Gastrocnemius medialis (tissue), 4 donors: Measurements from ENCODE around the gene SMCHD1. TPM values are rescaled to one million over a fixed set of nuclear protein-coding genes. Genes with fewer than 3 reads are reported as not detected.

ENCODE experiments used
- ATAC-seq, 2 donors: fragments of 150-250 bp; one replicate each; pipeline ENCODE4 v1.9.1; 2016
- DNase-seq, 2 donors: peaks; one replicate each; pipeline ENCODE4 v3.0.0-alpha.2; 2019
- H3K27ac ChIP-seq, 4 donors: fragments of 200-600 bp; sonication (generic); 1 replicate in 1 of 4; 2 replicates in 3 of 4; pipeline ENCODE4 v1.5.1; 2016 to 2018; ENCODE audit warnings: mild to moderate bottlenecking in 2 of 4, moderate library complexity in 1 of 4
- H3K27me3 ChIP-seq, 3 donors: fragments of 200-600 bp; sonication (generic) in 2 of 3; 1 replicate in 1 of 3; 2 replicates in 2 of 3; pipeline versions ENCODE4 v1.5.1 to v1.6.0; 2016 to 2019; ENCODE audit warnings: mild to moderate bottlenecking in 1 of 3, moderate library complexity in 1 of 3
- H3K36me3 ChIP-seq, 2 donors: fragments of 200-600 bp; sonication (generic) in 1 of 2; one replicate each; pipeline ENCODE4 v1.5.1; 2017 to 2018
- H3K4me1 ChIP-seq, 2 donors: fragments of 200-600 bp; sonication (generic) in 1 of 2; one replicate each; pipeline ENCODE4 v1.5.1; 2016 to 2017; ENCODE audit warnings: mild to moderate bottlenecking in 2 of 2
- H3K4me3 ChIP-seq, 4 donors: fragments of 200-600 bp; sonication (generic) in 3 of 4; 1 replicate in 1 of 4; 2 replicates in 3 of 4; pipeline ENCODE4 v1.5.1; 2016 to 2019; ENCODE audit warnings: mild to moderate bottlenecking in 2 of 4
- H3K9me3 ChIP-seq, 3 donors: fragments of 200-600 bp; sonication (generic) in 2 of 3; 1 replicate in 1 of 3; 2 replicates in 2 of 3; pipeline ENCODE4 v1.5.1; 2016 to 2019
- POLR2A ChIP-seq, 2 donors: fragments of 450-650 bp; IDR thresholded peaks; one replicate each; pipeline ENCODE4 v1.6.1; 2017; ENCODE audit warnings: antibody characterized with exemption in 2 of 2, mild to moderate bottlenecking in 2 of 2, moderate library complexity in 2 of 2
- in situ Hi-C, 4 donors: fragments of 200-750 bp; cut with MboI; loops; one replicate each; pipeline versions ENCODE4 v1.15.0 to v1.8.0; 2017; ENCODE audit warnings: low sequenced_read_pairs in 4 of 4
- intact Hi-C: fragments of 100-400 bp; cut with DNase I; formaldehyde crosslinking; loops from one replicate; pipeline ENCODE4 v1.15.1; 2023; ENCODE audit warnings: low total_unique reads
- total RNA-seq, 4 donors: library from RNA; depleted of rRNA; stranded (reverse); fragments of >200 nt; gene quantifications; one replicate each; pipeline versions ENCODE4 v1.1.0 to v1.2.3, GENCODE V29; 2016
- TF ChIP-seq, protein P1 (sequence below), 5 experiments: fragments of 450-650 bp in 3 of 5; fragments of 200-600 bp in 2 of 5; sonication (generic) in 2 of 5; IDR thresholded peaks in 4 of 5; conservative IDR thresholded peaks in 1 of 5; 1 replicate in 4 of 5; 2 replicates in 1 of 5; pipeline ENCODE4 v1.5.1; 2016 to 2019; ENCODE audit warnings: antibody characterized with exemption in 5 of 5, mild to moderate bottlenecking in 3 of 5, moderate library complexity in 3 of 5

The SMCHD1 gene
- total RNA-seq, 4 donors from 2014 or later = 16.2 to 43.6 (median 22.7) TPM

DNA sequence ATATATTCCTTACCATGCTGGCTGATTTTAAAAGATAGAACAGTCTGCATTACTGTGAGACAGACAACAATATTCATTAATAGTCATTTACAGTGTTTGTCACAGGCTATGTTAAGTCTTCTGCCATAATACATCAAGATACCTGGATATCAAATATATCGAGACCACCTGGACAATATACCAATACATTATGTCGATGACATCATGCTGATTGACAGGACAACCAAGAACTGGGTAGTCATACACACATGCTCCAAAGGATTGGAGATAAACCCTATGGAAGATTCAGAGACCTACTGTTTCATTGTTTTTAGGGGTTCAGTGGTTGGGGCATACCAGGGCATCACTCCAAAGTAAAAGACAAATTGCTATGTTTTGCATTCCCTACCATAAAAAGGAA lies 26.5 kb upstream of the SMCHD1 start:
- Histone ChIP-seq H3K27ac (no peak overlapping the region), H3K27me3 (no peaks in the 10 kb centered on the region), H3K4me1 (no peaks in the 10 kb centered on the region), H3K36me3 (no peaks in the 10 kb centered on the region), H3K4me3 (no peak overlapping the region), H3K9me3 (no peaks in the 10 kb centered on the region)
- ATAC-seq = no peak
- in situ Hi-C loops (no loop called here), intact Hi-C loops (no loop called here)
- no peak for TF ChIP-seq POLR2A (IDR thresholded peaks at IDR 0.05)
- TF ChIP-seq, protein P1, sequence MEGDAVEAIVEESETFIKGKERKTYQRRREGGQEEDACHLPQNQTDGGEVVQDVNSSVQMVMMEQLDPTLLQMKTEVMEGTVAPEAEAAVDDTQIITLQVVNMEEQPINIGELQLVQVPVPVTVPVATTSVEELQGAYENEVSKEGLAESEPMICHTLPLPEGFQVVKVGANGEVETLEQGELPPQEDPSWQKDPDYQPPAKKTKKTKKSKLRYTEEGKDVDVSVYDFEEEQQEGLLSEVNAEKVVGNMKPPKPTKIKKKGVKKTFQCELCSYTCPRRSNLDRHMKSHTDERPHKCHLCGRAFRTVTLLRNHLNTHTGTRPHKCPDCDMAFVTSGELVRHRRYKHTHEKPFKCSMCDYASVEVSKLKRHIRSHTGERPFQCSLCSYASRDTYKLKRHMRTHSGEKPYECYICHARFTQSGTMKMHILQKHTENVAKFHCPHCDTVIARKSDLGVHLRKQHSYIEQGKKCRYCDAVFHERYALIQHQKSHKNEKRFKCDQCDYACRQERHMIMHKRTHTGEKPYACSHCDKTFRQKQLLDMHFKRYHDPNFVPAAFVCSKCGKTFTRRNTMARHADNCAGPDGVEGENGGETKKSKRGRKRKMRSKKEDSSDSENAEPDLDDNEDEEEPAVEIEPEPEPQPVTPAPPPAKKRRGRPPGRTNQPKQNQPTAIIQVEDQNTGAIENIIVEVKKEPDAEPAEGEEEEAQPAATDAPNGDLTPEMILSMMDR (IDR thresholded peaks at IDR 0.05 in 4 of 5, conservative IDR thresholded peaks at IDR 0.05 in 1 of 5) = no peak
- no peak for DNase-seq

DNA sequence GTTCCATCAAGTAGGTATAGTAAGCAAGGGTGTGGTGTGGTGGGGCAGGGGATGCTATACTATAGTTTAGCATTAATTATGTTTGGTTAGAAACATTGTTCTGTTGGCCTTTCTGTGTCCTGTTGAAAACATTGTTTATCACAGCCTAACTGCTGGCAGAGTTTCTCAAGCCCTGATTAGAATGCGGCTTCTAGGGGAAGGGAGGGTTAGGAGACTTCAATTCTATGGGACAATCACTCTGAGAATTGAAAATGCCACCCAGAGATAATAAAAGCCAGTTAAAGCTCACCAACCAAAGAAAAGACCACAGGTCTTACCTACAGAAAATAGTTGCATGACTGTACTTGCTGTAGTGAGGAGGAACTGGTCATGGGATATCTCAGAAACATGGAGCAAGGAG lies 19.9 kb upstream of the SMCHD1 start:
- H3K4me1 ChIP-seq = peaks cover 3% of the 10 kb centered on the region in 2 donors
- no peaks in the 10 kb centered on the region for H3K36me3 ChIP-seq
- in situ Hi-C loops = no loop called here
- no peak overlapping the region for H3K4me3 ChIP-seq
- intact Hi-C loops = no loop called here
- DNase-seq (no peak), ATAC-seq (no peak)
- H3K27ac ChIP-seq = peak overlapping the region; percentile 62 to 78 (median 70)
- TF ChIP-seq POLR2A (IDR thresholded peaks at IDR 0.05) = no peak
- TF ChIP-seq, protein P1 (IDR thresholded peaks at IDR 0.05 in 4 of 5, conservative IDR thresholded peaks at IDR 0.05 in 1 of 5) = no peak
- no peaks in the 10 kb centered on the region for H3K27me3 ChIP-seq
- no peaks in the 10 kb centered on the region for H3K9me3 ChIP-seq

DNA sequence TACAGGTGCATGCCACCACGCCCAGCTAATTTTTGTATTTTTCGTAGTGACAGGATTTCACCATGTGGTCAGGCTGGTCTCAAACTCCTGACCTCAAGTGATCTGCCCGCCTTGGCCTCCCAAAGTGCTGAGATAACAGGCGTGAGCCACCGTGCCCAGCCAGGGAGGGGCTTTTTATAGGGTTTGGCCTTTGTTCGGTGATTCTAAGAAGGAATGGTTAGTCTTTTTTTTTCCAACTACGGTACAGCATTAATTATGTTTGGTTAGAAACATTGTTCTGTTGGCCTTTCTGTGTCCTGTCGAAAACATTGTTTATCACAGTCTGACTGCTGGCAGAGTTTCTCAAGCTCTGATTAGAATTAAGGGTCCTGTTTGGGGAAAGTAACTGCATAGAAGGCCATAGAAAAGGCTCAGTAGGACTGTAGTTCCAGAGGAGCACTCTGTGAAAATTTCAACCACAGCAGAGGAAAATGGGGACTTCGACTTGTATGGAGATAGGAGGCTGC lies 19.3 kb upstream of the SMCHD1 start:
- no peaks in the 10 kb centered on the region for H3K9me3 ChIP-seq
- no peaks in the 10 kb centered on the region for H3K36me3 ChIP-seq
- H3K4me1 ChIP-seq = peaks cover 3% of the 10 kb centered on the region in 2 donors
- DNase-seq (no peak), ATAC-seq (peak; percentile 19 to 32)
- TF ChIP-seq, protein P1 (IDR thresholded peaks at IDR 0.05 in 4 of 5, conservative IDR thresholded peaks at IDR 0.05 in 1 of 5) = no peak
- TF ChIP-seq POLR2A (IDR thresholded peaks at IDR 0.05) = no peak
- intact Hi-C loops = no loop called here
- no peaks in the 10 kb centered on the region for H3K27me3 ChIP-seq
- H3K4me3 ChIP-seq = peak overlapping the region in 1 of 4 donors; percentile 29
- in situ Hi-C loops = no loop called here
- H3K27ac ChIP-seq = peak overlapping the region; percentile 62 to 78 (median 70)

DNA sequence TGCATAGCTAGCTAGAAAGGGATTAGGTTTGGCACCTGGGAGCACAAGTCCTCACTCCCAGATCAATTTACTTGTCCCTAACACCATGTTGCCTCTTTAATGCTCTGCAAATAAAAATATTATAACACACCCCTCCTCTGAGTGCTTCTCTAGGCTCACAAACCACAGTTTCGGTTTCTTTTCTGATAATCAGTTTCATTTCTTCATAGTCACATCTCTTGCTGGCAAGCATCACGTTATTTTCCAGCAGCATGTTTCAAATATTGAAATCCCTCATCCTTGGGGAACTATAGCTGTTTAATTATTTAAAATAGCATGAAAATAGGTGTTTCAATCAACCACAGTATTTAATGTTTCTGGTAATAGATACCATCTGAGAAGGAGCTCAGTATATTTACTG lies 13.9 kb upstream of the SMCHD1 start:
- in situ Hi-C loops (no loop called here), intact Hi-C loops (no loop called here)
- peaks cover 0 to 3% of the 10 kb centered on the region in 2 donors for H3K4me1 ChIP-seq
- no peaks in the 10 kb centered on the region for H3K36me3 ChIP-seq
- no peaks in the 10 kb centered on the region for H3K9me3 ChIP-seq
- DNase-seq (no peak), ATAC-seq (peak in 1 of 2 donors; percentile 28)
- H3K4me3 ChIP-seq = peak overlapping the region in 1 of 4 donors; percentile 14
- H3K27ac ChIP-seq = peak overlapping the region in 3 of 4 donors; percentile 20 to 55 (median 47)
- H3K27me3 ChIP-seq = no peaks in the 10 kb centered on the region
- TF ChIP-seq, protein P1 (IDR thresholded peaks at IDR 0.05 in 4 of 5, conservative IDR thresholded peaks at IDR 0.05 in 1 of 5) = no peak
- TF ChIP-seq POLR2A (IDR thresholded peaks at IDR 0.05) = no peak

DNA sequence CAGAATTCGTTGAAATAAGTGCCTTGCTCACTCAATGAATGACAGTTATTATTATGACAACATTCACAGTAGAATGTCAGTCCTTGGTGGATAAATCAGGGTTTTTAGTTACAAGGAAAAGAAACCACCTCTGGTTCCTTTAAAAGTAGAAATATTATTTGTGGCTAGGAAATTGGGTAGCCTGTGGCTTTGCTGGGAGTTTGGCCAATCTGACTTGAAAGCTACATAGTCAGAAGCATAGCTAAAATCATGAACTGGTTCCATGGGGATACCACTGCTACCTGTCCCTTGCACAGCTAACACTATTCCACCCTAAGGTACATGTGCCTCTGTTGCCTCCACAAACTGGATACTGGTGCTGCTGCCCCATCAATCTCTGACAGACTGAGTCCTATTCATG lies 12.8 kb upstream of the SMCHD1 start:
- Histone ChIP-seq H3K4me3 (no peak overlapping the region), H3K36me3 (no peaks in the 10 kb centered on the region), H3K27me3 (no peaks in the 10 kb centered on the region), H3K9me3 (no peaks in the 10 kb centered on the region), H3K4me1 (peaks cover 0 to under 1% of the 10 kb centered on the region in 2 donors), H3K27ac (no peak overlapping the region)
- intact Hi-C loops = no loop called here
- DNase-seq (no peak), ATAC-seq (no peak)
- in situ Hi-C loops = no loop called here
- TF ChIP-seq, protein P1 (IDR thresholded peaks at IDR 0.05 in 4 of 5, conservative IDR thresholded peaks at IDR 0.05 in 1 of 5) = no peak
- TF ChIP-seq POLR2A (IDR thresholded peaks at IDR 0.05) = no peak
